HG02798 (cell line): Measurements from ENCODE around the gene PPP1R3E.

Experiments used
- ATAC-seq: cut with Tn5 transposase; IDR thresholded peaks from one replicate; pipeline ENCODE4 v1.9.1; 2021; ENCODE audit warnings: mild to moderate bottlenecking; ENCODE audit not compliant: unreplicated experiment, poor library complexity

Gene PPP1R3E

DNA sequence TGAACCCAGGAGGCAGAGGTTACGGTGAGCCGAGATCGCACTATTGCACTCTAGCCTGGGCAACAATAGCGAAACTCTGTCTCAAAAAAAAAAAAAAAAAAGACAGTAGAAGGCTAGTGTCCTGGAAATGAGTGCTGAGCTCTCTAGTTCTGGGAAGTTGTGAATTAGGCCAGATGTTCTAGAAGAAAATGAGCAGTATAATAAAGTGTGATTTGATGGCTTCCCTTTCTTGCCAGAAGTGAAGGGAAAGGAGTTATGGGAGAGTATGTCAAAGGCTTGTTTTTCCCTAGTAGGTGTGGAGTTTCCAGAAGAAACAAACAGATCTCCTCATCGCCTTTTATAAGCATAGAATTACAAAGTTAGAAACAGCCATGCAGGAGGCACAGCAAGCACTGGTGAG lies 44.4 kb downstream of the PPP1R3E start:
- no peak for ATAC-seq

DNA sequence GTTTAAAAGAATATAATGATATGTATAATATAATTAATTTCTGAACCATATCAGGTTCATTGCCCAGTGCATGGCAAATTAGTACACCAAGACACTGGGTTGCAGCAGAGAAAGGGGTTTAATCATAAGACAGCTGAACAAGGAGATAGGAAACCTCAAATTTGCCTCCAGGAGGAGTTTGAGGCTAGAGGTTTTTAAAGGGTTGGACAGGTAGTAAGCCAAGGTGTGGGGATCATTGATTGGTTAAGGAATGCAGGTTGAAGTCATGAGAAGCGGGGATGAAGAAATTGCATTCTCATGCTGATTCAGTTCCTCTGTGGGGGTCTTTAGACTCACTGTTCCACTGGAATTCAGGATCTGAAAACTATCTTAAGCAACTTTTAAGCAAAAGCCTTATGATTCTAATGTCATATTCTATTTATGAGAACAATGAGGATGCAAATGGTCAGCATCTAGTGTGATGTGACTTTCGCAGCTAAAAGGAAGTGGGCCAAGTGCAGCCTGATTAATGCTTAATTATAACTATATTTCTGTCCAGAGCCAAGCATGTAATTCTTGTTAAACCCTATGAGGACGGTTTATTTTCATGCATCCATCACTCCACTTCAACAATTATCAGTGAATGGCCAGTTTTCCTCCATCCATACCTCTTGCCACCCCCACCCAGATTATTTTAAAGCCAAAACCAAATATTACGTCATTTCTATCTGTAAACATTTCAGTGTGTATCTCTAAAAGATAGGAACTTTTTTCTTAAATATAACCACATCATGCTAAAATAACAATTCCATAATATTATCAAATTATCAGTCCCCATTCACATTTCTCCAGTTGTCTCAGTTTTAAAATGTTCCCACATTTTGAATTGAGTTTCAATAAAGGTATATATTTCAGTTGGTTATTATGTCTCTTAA lies 50.0 kb downstream of the PPP1R3E start:
- ATAC-seq, result no peak

DNA sequence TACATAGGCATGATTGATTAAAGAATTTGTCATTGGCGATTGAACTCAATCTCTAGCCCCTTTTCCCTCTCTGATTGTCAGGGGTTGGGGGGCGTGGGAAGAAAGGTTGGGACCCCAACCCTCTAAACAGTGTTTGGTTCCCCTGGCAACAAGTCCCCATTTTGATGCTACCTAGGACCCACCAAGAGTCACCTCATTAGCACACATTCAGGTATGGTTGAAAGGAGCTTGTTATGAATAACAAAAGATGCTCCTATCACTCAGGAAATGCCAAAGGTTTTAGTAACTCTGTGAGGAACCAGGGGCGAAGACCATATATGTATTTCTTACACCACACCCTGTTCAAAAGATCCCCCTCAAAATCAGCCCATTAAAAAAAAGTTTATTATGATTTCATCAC lies 50.7 kb downstream of the PPP1R3E start:
- ATAC-seq, result no peak

DNA sequence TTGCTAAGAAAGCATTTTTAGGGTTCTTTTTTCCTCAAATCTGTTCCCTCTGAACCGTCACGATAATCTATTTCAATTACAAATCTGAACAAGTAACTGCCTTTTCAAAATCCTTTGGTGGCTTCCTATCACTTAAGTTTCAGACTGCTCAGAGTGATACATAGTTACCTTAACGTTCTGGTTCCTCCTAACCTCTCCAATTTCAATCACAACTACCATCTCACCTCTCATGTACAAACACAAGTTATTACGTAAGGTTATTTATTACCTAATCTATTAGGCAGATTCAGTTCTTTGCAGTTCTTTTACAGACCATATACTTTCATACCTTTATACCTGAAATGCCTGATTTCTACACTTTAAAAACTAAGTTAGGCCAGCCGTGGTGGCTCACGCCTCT lies 52.8 kb downstream of the PPP1R3E start:
- no peak for ATAC-seq

DNA sequence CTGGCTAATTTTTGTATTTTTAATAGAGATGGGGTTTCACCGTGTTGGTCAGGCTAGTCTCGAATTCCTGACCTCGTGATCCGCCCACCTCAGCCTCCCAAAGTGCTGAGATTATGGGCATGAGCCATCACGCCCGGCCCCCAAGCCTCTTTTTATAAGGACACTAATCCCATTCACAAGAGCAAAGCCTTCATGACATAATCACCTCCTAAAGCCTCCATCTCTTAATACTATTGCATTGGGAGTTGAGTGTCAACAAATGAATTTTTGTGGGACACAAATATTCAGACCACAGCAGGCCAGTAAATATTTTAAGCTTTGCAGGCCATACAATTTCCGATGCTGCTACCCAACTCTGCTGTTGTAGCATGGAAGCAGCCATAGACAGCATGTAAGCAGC lies 54.1 kb downstream of the PPP1R3E start:
- ATAC-seq, result no peak
